Measurements from ENCODE around the gene LYRM9.

DNA sequence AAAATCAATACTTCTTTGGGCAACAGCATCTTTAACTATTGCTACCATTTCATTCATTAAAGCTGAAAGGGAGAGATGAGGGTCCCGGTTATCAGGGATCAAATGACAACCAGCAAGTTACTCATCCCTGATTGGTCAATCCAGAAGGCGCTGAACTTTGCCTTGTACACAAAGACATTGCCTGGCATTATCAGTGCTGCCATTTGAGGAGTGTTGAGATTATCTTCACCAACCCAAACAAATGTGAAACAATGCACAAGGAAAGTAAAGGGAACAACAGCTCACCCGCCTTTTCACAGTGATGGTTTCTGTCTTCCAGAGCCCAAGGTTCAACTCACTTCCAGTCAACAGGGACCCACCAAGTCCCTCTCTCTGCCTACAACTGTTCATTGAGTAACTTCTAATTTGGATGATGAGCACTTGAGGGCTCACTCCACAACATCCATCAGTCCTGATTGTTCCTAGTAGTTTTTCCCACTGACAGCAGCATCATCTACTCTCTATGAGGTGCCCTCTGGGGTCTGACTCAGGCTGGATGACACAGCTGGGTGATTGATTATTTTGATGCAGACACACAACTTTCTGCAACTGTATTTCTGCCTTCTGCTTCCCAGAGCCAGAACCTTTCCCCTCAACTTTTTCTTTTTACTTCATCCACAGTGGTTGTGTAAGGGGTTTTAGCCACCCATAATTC lies 32.0 kb downstream of the LYRM9 start:
- TF ChIP-seq POLR2A (IDR thresholded peaks at IDR 0.05; ENCODE audit: low read depth) (no peak), POLR2AphosphoS5 (IDR thresholded peaks at IDR 0.05) (no peak), CTCF (IDR thresholded peaks at IDR 0.05) (no peak), EP300 (IDR thresholded peaks at IDR 0.05) (no peak)
